GM19043 (cell line): ENCODE data around the gene PLAGL2.

Experiments
- ATAC-seq: cut with Tn5 transposase; IDR thresholded peaks from one replicate; pipeline ENCODE4 v1.9.1; 2021; ENCODE audit warnings: low read depth; ENCODE audit not compliant: unreplicated experiment

Gene PLAGL2

DNA sequence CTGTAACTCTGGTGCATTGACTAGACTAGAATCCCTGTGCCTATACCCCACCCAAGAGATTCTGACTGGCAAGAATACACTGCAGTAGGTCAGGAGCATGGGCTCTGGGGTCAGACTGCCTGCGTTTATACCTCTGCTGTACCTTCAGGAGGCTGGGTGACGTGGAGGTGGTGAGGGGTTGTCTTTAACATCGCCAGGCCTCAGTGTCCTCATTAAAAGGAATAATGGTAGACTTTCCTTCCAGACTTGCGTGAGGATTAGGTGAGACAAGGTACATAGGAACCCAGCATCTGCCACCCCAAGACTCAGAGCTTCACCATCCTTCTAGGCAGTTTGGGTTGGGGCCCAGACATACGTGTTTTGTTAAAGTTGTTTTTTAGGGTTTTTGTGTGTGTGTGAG is 53.8 kb downstream of the PLAGL2 start:
- ATAC-seq: no peak

DNA sequence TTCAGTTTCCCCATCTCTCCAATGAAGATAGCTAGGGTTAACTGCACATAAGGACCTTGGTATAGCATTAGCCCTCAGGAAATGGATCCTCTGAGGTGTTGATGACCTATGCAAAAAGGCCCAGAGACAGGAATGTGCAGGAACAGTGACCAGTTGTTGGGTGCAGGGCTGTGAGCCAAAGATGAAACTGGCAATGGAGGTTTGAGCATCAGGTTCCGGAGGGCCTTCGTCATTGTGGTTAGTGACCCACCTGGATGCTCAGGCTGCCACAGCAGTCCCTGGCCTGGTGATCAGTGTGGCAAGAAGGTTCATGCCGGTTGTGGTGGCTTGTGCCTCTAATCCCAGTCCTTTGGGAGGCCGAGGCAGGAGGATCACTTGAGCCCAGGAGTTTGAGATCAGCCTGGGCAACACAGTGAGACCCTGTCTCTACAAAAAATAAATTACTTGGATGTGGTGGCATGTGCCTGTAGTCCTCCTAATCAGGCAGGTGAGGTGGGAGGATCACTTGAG is 54.3 kb downstream of the PLAGL2 start:
- no peak for ATAC-seq

DNA sequence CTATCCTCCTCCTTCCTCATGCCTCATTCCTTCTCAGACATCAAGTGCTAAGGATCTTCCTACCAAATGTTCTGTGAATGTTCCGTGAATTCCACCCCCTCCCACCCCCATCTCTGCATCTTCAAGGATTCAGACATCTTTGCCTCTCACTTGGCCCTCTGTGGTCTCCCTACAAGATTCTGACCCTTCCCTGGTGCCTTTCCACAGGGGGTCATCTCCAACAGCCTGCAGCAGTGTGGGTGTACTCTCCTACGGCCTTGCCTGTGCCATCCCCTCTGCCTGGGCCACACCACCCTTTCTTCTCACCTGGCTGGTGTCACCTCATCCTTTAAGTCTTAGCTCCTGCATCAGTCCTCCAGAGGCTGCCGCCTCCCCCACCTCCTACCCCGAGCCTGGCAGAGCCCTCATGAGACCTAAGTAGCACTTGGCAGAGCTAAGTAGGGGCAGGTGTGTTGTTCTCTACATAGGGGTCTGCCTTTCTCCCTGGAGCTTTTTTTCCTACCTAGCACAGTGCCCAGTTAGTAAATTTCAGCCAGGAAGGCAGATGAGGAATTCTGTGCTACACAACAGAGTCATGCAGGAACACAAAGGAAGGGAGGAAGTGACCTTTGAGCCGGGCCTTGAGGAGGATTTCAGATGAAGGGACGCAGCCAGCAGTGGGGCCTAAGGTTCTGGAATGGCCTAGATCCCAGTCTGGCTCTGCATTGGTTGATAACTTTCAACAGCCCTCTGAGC is 55.0 kb downstream of the PLAGL2 start:
- ATAC-seq: no peak

DNA sequence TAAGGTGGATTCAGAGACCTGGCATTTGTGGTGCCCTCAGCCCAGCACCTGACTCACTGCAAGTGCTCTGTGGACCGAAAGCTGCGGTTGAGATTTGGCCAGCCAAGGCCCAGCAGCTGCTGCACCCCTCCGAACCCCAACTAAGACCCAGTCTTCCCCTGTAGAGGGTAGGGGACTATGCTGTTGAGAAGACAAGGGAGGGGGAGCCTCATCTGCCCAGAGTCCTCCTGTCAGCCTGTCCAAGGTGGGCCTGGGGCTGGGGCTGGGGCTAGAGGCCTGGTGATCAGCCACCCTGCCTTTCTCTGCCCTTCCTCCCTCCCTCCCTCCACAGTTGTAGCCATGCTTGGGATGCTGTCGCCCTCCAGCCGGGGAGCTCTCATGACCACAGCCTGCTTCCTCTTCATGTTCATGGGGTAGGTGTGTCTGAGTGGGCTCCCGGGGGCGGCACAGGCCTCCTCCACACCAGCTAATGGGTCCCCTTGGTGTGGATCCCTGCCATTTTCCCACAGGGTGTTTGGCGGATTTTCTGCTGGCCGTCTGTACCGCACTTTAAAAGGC is 57.2 kb downstream of the PLAGL2 start:
- ATAC-seq: no peak

DNA sequence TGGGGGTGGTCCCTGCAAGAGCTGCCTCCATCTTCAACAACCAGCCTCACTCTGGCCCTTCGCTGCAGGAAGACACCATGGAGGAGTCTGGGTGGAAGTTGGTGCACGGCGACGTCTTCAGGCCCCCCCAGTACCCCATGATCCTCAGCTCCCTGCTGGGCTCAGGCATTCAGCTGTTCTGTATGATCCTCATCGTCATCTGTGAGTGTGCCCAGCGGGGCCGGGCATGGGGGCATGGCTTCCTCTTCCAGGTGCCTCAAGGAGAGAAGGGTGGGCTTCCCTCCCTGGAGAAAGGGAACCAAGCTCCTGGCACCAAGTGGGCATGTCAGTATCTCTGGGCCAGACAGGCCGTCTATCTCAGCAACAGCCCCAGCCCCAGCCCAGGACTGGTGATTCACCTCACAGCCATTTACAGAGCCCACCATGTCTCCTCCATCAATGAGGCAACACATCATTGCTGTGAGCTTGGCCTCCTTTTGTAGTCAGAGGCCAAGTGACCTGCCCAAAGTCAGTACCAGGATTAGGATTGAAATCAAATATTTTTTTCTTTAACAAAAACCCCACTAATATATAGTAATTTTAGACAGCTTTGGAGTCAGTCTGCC is 57.9 kb downstream of the PLAGL2 start:
- ATAC-seq: no peak

DNA sequence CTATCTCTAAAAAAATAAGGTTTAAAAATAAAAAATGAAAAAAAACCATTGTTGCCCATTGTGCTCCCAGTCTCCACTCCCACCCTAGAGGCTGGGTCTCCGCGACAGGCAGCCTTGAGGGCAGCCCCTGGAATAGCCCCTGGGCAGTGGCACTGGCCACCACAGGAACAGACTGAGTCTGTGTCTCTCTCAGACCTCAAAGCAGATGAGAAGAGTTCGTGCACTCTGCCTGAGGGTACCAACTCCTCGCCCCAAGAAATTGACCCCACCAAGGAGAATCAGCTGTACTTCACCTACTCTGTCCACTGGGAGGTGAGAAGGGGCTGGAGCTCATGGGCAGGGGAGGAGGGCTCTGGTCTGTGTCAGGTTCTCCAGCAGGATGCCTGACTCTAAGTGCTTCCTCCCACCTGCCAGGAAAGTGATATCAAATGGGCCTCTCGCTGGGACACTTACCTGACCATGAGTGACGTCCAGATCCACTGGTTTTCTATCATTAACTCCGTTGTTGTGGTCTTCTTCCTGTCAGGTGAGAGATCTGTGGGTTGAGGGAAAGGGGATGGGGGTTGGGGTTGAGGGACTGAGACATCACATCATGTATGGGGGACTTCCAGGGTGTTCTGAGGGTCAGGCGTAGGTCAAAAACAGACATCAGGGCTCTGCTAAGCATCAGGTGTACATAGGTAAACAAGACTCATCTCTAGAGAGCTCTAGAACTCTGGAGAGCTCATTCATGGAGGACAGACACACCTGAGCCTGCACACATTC is 62.5 kb downstream of the PLAGL2 start:
- ATAC-seq: no peak

DNA sequence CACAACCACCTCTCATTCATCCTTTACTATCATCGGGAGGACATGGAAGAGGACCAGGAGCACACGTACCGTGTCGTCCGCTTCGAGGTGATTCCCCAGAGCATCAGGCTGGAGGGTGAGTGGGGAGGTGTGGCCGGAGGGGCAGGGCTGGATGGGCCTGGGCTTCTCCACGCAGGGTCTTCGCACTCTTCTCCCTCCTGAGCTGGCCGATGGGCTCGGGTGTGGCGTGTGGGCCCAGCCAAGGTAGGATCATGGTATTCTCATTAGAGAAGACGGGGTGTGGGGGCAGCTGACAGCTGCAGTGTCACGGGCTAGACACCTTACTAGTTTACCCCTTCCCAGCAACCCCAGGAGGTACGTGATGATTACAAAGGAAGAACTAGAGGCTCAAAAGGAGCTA is 64.6 kb downstream of the PLAGL2 start:
- ATAC-seq: no peak
